T-helper 2 cell treated with Interferon-gamma antibody and Interleukin-4, amounts not matched to agents 100 ng/mL and 5 ng/mL, for 36 hours (primary cell): Measurements from ENCODE around the gene CDK17. TPM values are rescaled to one million over a fixed set of nuclear protein-coding genes. Genes with fewer than 3 reads are reported as not detected.

ENCODE experiments used
- intact Hi-C: fragments of 100-400 bp; cut with micrococcal nuclease; formaldehyde crosslinking; loops from one replicate; pipeline ENCODE4 v1.15.1; 2023
- total RNA-seq: library from RNA; stranded (reverse); gene quantifications from 2 replicates; pipeline ENCODE4 v1.2.3, GENCODE V29; 2022

Gene CDK17
- total RNA-seq, 1 donor from 2014 or later: 36.9 TPM

- intact Hi-C loops: loop anchor here (5.0 to 10.0 kb wide), 2 partner anchors 34 to 101 kb away; no protein-coding TSS in a partner anchor
These were observed 4.0 kb downstream of the CDK17 start for GRCh38 chr12:96396209-96396608.

GRCh38 chr12:96395236-96395635, 5.0 kb downstream of the CDK17 start:
- intact Hi-C loops: loop anchor here (5.0 to 10.0 kb wide), 2 partner anchors 33 to 100 kb away; no protein-coding TSS in a partner anchor

GRCh38 chr12:96393229-96393628, 7.0 kb downstream of the CDK17 start:
- intact Hi-C loops: loop anchor here (10.0 kb wide), 1 partner anchor 98 kb away; no protein-coding TSS in a partner anchor

GRCh38 chr12:96392397-96392796, 7.8 kb downstream of the CDK17 start:
- intact Hi-C loops: loop anchor here (10.0 kb wide), 1 partner anchor 98 kb away; no protein-coding TSS in a partner anchor

GRCh38 chr12:96387981-96388380, 12.3 kb downstream of the CDK17 start:
- intact Hi-C loops: no loop called here

- intact Hi-C loops: no loop called here
These were observed 13.4 kb downstream of the CDK17 start for GRCh38 chr12:96386794-96387193.

GRCh38 chr12:96383991-96384390, 16.2 kb downstream of the CDK17 start:
- intact Hi-C loops: no loop called here

GRCh38 chr12:96383371-96383770, 16.9 kb downstream of the CDK17 start:
- intact Hi-C loops: no loop called here

GRCh38 chr12:96379743-96380142, 20.5 kb downstream of the CDK17 start:
- intact Hi-C loops: loop anchor here (2.0 kb wide), 1 partner anchor 45 kb away; no protein-coding TSS in a partner anchor

GRCh38 chr12:96378319-96378718, 21.9 kb downstream of the CDK17 start:
- intact Hi-C loops: loop anchor here (1.0 to 2.0 kb wide), 3 partner anchors 21 to 44 kb away; no protein-coding TSS in a partner anchor

GRCh38 chr12:96376865-96377264, 23.4 kb downstream of the CDK17 start:
- intact Hi-C loops: no loop called here

- intact Hi-C loops: no loop called here
These were observed 24.2 kb downstream of the CDK17 start for GRCh38 chr12:96375841-96376604.

- intact Hi-C loops: no loop called here
These were observed 25.1 kb downstream of the CDK17 start for GRCh38 chr12:96375170-96375569.

- intact Hi-C loops: no loop called here
These were observed 28.2 kb downstream of the CDK17 start for GRCh38 chr12:96371790-96372699.

GRCh38 chr12:96371138-96371789, 29.0 kb downstream of the CDK17 start:
- intact Hi-C loops: no loop called here

GRCh38 chr12:96368687-96369086, 31.6 kb downstream of the CDK17 start:
- intact Hi-C loops: no loop called here

- intact Hi-C loops: no loop called here
These were observed 32.0 kb downstream of the CDK17 start for GRCh38 chr12:96368233-96368632.

GRCh38 chr12:96366381-96366654, 33.9 kb downstream of the CDK17 start:
- intact Hi-C loops: no loop called here

GRCh38 chr12:96365604-96366380, 34.4 kb downstream of the CDK17 start:
- intact Hi-C loops: no loop called here

GRCh38 chr12:96364092-96364700, 36.0 kb downstream of the CDK17 start:
- intact Hi-C loops: loop anchor here (5.0 kb wide), 1 partner anchor 33 kb away; no protein-coding TSS in a partner anchor
